OCI-LY7 (cell line): Measurements from ENCODE around the gene EARS2. TPM values are rescaled to one million over a fixed set of nuclear protein-coding genes. Genes with fewer than 3 reads are reported as not detected.

Source experiments
- BruUV-seq: library from RNA; stranded (reverse); fragments of 400-500 nt; replicated peaks from 2 replicates; lab custom pipeline; 2021; lab: Mats Ljungman, UMichigan
- CTCF ChIA-PET: fragments of 300-600 bp; sonication (Branson Sonifier 250); formaldehyde crosslinking; loops from one replicate; lab custom pipeline; 2022; ENCODE audit warnings: antibody characterized with exemption; ENCODE audit not compliant: unreplicated experiment; lab: Charles Lee
- POLR2A ChIA-PET: fragments of 300-600 bp; sonication (Branson Sonifier 250); formaldehyde crosslinking; loops from one replicate; lab custom pipeline; 2022; ENCODE audit warnings: antibody characterized with exemption; lab: Charles Lee
- DNase-seq: peaks from one replicate; pipeline ENCODE4 v3.0.0-alpha.2; 2015; ENCODE audit warnings: low spot score
- H2AFZ ChIP-seq: fragments of 200-600 bp; sonication (generic), shearing (Covaris generic); 2 replicates; pipeline ENCODE4 v1.6.1; 2014; ENCODE audit warnings: mild to moderate bottlenecking, antibody characterized with exemption, low read length, moderate library complexity
- H3K27ac ChIP-seq: fragments of 200-600 bp; sonication (generic); 2 replicates; pipeline ENCODE4 v1.5.1; 2014; ENCODE audit warnings: mixed run types, low read depth, mild to moderate bottlenecking, moderate library complexity, low read length, inconsistent platforms; ENCODE audit not compliant: poor library complexity, severe bottlenecking
- H3K36me3 ChIP-seq: fragments of 200-600 bp; sonication (generic); 2 replicates; pipeline ENCODE4 v1.6.1; 2014; ENCODE audit warnings: mild to moderate bottlenecking, antibody characterized with exemption, low read length, moderate library complexity, mixed read lengths; ENCODE audit not compliant: insufficient read depth
- H3K4me1 ChIP-seq: fragments of 200-600 bp; sonication (generic); 2 replicates; pipeline ENCODE4 v1.5.1; 2014; ENCODE audit warnings: mild to moderate bottlenecking, low read length; ENCODE audit not compliant: insufficient read depth, poor library complexity, severe bottlenecking
- H3K4me2 ChIP-seq: fragments of 200-600 bp; sonication (generic); 2 replicates; pipeline ENCODE4 v1.6.1; 2014; ENCODE audit warnings: mild to moderate bottlenecking, low read length
- H3K4me3 ChIP-seq: fragments of 200-600 bp; sonication (generic); 2 replicates; pipeline ENCODE4 v1.5.1; 2014; ENCODE audit warnings: mild to moderate bottlenecking, low read depth, low read length; ENCODE audit not compliant: poor library complexity, severe bottlenecking
- H3K79me2 ChIP-seq: fragments of 200-600 bp; sonication (generic); 2 replicates; pipeline ENCODE4 v1.6.1; 2016; ENCODE audit warnings: low read depth, mild to moderate bottlenecking, low read length, moderate library complexity, mixed read lengths; ENCODE audit not compliant: insufficient read depth
- H3K9me2 ChIP-seq: fragments of 200-600 bp; sonication (generic); 2 replicates; pipeline ENCODE4 v1.6.1; 2016; ENCODE audit warnings: mild to moderate bottlenecking, low read length, mixed read lengths; ENCODE audit not compliant: insufficient read depth
- H3K9me3 ChIP-seq: fragments of 200-600 bp; sonication (generic); 2 replicates; pipeline ENCODE4 v1.6.1; 2014; ENCODE audit warnings: mild to moderate bottlenecking, mixed run types, low read length, mixed read lengths
- H4K20me1 ChIP-seq: fragments of 200-600 bp; sonication (generic); 2 replicates; pipeline ENCODE4 v1.6.1; 2014; ENCODE audit warnings: mild to moderate bottlenecking, antibody characterized with exemption, low read length, moderate library complexity, mixed read lengths; ENCODE audit not compliant: insufficient read depth
- EZH2phosphoT487 ChIP-seq: fragments of 200-600 bp; sonication (generic); IDR thresholded peaks from 2 replicates; pipeline ENCODE4 v1.6.1; 2018; ENCODE audit warnings: low read depth, borderline replicate concordance, mild to moderate bottlenecking, mixed run types, antibody characterized with exemption, low read length, moderate library complexity, mixed read lengths
- intact Hi-C: fragments of 100-400 bp; cut with micrococcal nuclease; formaldehyde crosslinking; loops from one replicate; pipeline ENCODE4 v1.10.0; 2022; ENCODE audit not compliant: unreplicated experiment
- total RNA-seq, 2 experiments: library from RNA; depleted of rRNA in 1 of 2; stranded (reverse); fragments of >200 nt in 1 of 2; shearing (Covaris generic) in 1 of 2; gene quantifications; 2 replicates each; pipeline ENCODE4 v1.2.3, GENCODE V29; 2014 to 2022
- TF ChIP-seq, protein P1 (sequence below): fragments of 200-600 bp; sonication (generic); conservative IDR thresholded peaks from 2 replicates; pipeline ENCODE4 v1.5.1; 2014; ENCODE audit warnings: mild to moderate bottlenecking, antibody characterized with exemption, low read length, moderate library complexity, mixed read lengths

Gene EARS2
- total RNA-seq, 2 experiments from 2014 or later = 38.5 to 42.1 TPM

DNA sequence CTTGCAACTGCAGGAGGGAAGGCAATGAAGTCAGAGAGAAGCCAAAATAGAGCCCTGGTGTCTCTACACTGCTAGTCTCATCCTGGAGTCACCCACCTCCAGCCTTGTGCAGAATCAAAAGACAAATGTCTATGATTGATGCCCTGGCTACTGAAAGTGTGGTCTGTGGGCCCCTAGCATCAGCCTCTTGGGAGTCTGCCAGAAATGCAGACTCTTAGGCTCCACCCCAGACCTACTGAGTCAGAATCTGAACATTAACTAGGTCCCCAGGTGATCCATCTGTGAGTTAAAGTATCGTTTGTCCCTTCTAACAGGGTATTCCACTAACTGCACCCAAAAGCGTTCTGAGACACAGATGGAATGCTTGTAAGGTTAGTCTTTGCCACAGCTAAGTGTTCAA, 21.2 kb downstream of the EARS2 start:
- DNase-seq = no peak
- CTCF ChIA-PET = no interaction called here
- TF ChIP-seq EZH2phosphoT487 = no peak
- TF ChIP-seq, protein P1, sequence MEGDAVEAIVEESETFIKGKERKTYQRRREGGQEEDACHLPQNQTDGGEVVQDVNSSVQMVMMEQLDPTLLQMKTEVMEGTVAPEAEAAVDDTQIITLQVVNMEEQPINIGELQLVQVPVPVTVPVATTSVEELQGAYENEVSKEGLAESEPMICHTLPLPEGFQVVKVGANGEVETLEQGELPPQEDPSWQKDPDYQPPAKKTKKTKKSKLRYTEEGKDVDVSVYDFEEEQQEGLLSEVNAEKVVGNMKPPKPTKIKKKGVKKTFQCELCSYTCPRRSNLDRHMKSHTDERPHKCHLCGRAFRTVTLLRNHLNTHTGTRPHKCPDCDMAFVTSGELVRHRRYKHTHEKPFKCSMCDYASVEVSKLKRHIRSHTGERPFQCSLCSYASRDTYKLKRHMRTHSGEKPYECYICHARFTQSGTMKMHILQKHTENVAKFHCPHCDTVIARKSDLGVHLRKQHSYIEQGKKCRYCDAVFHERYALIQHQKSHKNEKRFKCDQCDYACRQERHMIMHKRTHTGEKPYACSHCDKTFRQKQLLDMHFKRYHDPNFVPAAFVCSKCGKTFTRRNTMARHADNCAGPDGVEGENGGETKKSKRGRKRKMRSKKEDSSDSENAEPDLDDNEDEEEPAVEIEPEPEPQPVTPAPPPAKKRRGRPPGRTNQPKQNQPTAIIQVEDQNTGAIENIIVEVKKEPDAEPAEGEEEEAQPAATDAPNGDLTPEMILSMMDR = no peak
- no peak overlapping the region for H2AFZ ChIP-seq
- no peak overlapping the region for H3K27ac ChIP-seq
- peaks cover 95% of the 10 kb centered on the region for H3K36me3 ChIP-seq
- no peak overlapping the region for H3K4me3 ChIP-seq
- H4K20me1 ChIP-seq = no peaks in the 10 kb centered on the region
- intact Hi-C loops = no loop called here
- no peaks in the 10 kb centered on the region for H3K79me2 ChIP-seq
- H3K9me2 ChIP-seq = no peaks in the 10 kb centered on the region
- no peaks in the 10 kb centered on the region for H3K9me3 ChIP-seq
- no TSS peak for BruUV-seq
- H3K4me1 ChIP-seq = no peaks in the 10 kb centered on the region
- POLR2A ChIA-PET = interaction anchor here (1.2 kb wide), 1 partner anchor 15 kb away, joined by 3 read pairs; no protein-coding TSS in a partner anchor
- no peak overlapping the region for H3K4me2 ChIP-seq

DNA sequence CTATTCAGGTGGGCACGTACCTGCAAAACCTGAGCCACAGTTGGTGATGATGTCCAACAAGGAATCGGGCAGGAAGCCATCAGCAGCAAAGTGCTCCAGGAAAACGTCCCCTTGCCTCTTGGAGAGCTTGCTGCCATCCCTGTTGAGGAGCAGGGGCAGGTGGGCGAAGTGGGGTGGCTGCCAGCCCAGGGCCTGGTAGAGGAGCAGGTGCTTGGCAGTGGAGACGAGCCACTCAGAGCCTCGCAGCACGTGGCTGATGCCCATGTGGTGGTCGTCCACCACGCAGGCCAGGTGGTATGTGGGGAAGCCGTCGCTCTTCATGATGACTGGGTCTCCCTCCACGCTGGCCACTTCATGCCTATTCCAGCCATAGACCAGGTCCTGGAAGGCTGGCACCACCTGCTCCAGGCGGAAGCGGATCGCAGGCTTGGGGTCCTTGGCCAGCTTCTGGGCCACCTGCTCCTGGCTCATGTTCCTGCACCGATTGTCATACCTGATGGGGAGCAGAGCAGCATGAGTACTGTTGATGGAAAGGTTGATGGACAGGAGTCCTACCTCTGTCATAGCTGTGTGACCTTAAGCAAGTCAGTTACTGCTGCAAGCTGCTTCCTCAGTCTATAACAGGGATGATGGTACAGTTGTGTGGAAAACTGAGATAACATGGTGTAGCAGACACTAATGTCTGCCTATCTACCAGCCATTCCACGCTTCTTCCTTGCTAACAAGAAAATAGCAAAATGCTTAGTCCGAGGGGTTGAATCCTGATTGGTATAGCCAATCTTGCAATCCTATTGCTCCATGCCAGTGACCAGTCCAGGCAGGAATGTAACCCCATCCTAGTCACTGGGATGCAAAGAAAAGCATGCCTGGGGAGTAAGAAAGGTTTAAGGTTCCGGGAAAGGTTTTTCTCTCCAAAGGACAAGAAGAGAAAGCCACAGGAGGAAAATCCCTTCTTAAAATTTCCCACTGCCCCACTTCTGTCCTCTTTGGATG, 22.0 kb downstream of the EARS2 start:
- no TSS peak for BruUV-seq
- TF ChIP-seq, protein P1 = no peak
- no peak for TF ChIP-seq EZH2phosphoT487
- POLR2A ChIA-PET = interaction anchor here (0.6 to 1.2 kb wide), 2 partner anchors 16 to 20 kb away, joined by 3 to 4 read pairs; no protein-coding TSS in a partner anchor

DNA sequence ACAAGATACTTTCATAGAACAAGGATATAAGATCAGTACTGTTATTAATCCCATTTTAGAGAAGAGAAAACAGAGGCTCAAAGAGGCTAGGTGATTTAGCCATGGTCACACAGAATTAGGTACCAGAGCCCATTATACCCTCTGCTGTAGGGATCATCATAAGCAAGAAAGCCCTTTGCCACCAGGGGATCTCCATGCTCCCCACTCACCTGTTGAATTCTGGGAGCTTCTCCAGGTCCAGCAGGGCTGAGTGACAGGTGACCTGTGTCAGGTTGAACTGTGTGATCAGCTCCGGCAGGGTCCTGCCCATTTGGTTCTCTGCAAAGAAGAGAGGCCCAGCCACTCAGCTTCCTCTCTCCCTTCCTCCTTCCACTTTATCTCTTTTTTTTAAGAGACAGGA, 24.7 kb downstream of the EARS2 start:
- BruUV-seq = no TSS peak
- H4K20me1 ChIP-seq = no peaks in the 10 kb centered on the region
- no peak overlapping the region for H3K27ac ChIP-seq
- H3K9me3 ChIP-seq = no peaks in the 10 kb centered on the region
- no peak for TF ChIP-seq EZH2phosphoT487
- TF ChIP-seq, protein P1 = no peak
- ChIA-PET POLR2A (no interaction called here), CTCF (interaction anchor here (1.4 kb wide), 1 partner anchor 26 kb away, joined by 4 read pairs; no protein-coding TSS in a partner anchor)
- H3K4me1 ChIP-seq = no peaks in the 10 kb centered on the region
- no peak for DNase-seq
- no peak overlapping the region for H2AFZ ChIP-seq
- H3K36me3 ChIP-seq = peaks cover 91% of the 10 kb centered on the region
- intact Hi-C loops = no loop called here
- no peaks in the 10 kb centered on the region for H3K9me2 ChIP-seq
- H3K4me2 ChIP-seq = no peak overlapping the region
- H3K4me3 ChIP-seq = no peak overlapping the region
- no peaks in the 10 kb centered on the region for H3K79me2 ChIP-seq

More for the DNA sequence above, 22.0 kb downstream of the EARS2 start:
- CTCF ChIA-PET = no interaction called here
- H4K20me1 ChIP-seq = no peaks in the 10 kb centered on the region
- H3K4me2 ChIP-seq = no peak overlapping the region
- H3K27ac ChIP-seq = no peak overlapping the region
- H3K36me3 ChIP-seq = peaks cover 92% of the 10 kb centered on the region
- no peak overlapping the region for H2AFZ ChIP-seq
- H3K9me3 ChIP-seq = no peaks in the 10 kb centered on the region
- no peaks in the 10 kb centered on the region for H3K9me2 ChIP-seq
- no peak overlapping the region for H3K4me3 ChIP-seq
- no peak for DNase-seq
- H3K4me1 ChIP-seq = no peaks in the 10 kb centered on the region
- intact Hi-C loops = no loop called here
- no peaks in the 10 kb centered on the region for H3K79me2 ChIP-seq
